ENCODE measurements around the gene ROR1.

ROR1 gene

GRCh38 chr1:63773815-63774616 is at the start of gene ROR1:
Gene ROR1, plus strand, starts transcription at chr1:63774017.
- DNase-seq: peak; percentile 77

GRCh38 chr1:63724375-63724899 is 49.4 kb upstream of the ROR1 start:
- no peak for DNase-seq

- DNase-seq: no peak
Observed at GRCh38 chr1:63728611-63729226, 45.1 kb upstream of the ROR1 start.

- DNase-seq: no peak
Observed at GRCh38 chr1:63729227-63729620, 44.6 kb upstream of the ROR1 start.

GRCh38 chr1:63730211-63730610 is 43.6 kb upstream of the ROR1 start:
- no peak for DNase-seq

- DNase-seq: no peak
Observed at GRCh38 chr1:63731117-63732043, 42.4 kb upstream of the ROR1 start.

- no peak for DNase-seq
Observed at GRCh38 chr1:63732666-63733065, 41.2 kb upstream of the ROR1 start.

GRCh38 chr1:63738772-63739171 is 35.0 kb upstream of the ROR1 start:
- DNase-seq: no peak

GRCh38 chr1:63739452-63739851 is 34.4 kb upstream of the ROR1 start:
- no peak for DNase-seq

GRCh38 chr1:63740432-63740831 is 33.4 kb upstream of the ROR1 start:
- DNase-seq: no peak

- DNase-seq: no peak
Observed at GRCh38 chr1:63742526-63742925, 31.3 kb upstream of the ROR1 start.

GRCh38 chr1:63743781-63744180 is 30.0 kb upstream of the ROR1 start:
- DNase-seq: no peak

- DNase-seq: no peak
Observed at GRCh38 chr1:63746129-63746864, 27.5 kb upstream of the ROR1 start.

GRCh38 chr1:63747445-63747844 is 26.4 kb upstream of the ROR1 start:
- no peak for DNase-seq

GRCh38 chr1:63748046-63748580 is 25.7 kb upstream of the ROR1 start:
- no peak for DNase-seq

- DNase-seq: no peak
Observed at GRCh38 chr1:63748641-63749040, 25.2 kb upstream of the ROR1 start.

- no peak for DNase-seq
Observed at GRCh38 chr1:63750721-63751120, 23.1 kb upstream of the ROR1 start.

GRCh38 chr1:63752176-63752575 is 21.6 kb upstream of the ROR1 start:
- no peak for DNase-seq

- DNase-seq: no peak
Observed at GRCh38 chr1:63753591-63753990, 20.2 kb upstream of the ROR1 start.

GRCh38 chr1:63756839-63757238 is 17.0 kb upstream of the ROR1 start:
- no peak for DNase-seq

- no peak for DNase-seq
Observed at GRCh38 chr1:63757334-63757733, 16.5 kb upstream of the ROR1 start.

- no peak for DNase-seq
Observed at GRCh38 chr1:63758791-63759190, 15.0 kb upstream of the ROR1 start.
